GM19463 (cell line): Measurements from ENCODE around the gene SIK1.
"Not testable (repeated sequence)": the region's sequence is repeated elsewhere in the genome, so short reads cannot be mapped to it uniquely, and the experiment has no call there.

ENCODE experiments used
- ATAC-seq: cut with Tn5 transposase; IDR thresholded peaks from one replicate; pipeline ENCODE4 v1.9.1; 2021; ENCODE audit warnings: mild to moderate bottlenecking, moderate library complexity; ENCODE audit not compliant: unreplicated experiment

SIK1 gene

GRCh38 chr21:43398000-43398399, 28.9 kb downstream of the SIK1 start:
- ATAC-seq: not testable (repeated sequence)

GRCh38 chr21:43397439-43397808, 29.5 kb downstream of the SIK1 start:
- ATAC-seq: not testable (repeated sequence)

GRCh38 chr21:43396788-43397438, 30.0 kb downstream of the SIK1 start:
- not testable (repeated sequence) for ATAC-seq

- ATAC-seq: not testable (repeated sequence)
These were observed 43.6 kb downstream of the SIK1 start for GRCh38 chr21:43383351-43383750.

- ATAC-seq: not testable (repeated sequence)
These were observed 44.0 kb downstream of the SIK1 start for GRCh38 chr21:43382902-43383301.

- ATAC-seq: not testable (repeated sequence)
These were observed 45.9 kb downstream of the SIK1 start for GRCh38 chr21:43380852-43381533.

- ATAC-seq: not testable (repeated sequence)
These were observed 46.6 kb downstream of the SIK1 start for GRCh38 chr21:43380337-43380736.

- not testable (repeated sequence) for ATAC-seq
These were observed 47.3 kb downstream of the SIK1 start for GRCh38 chr21:43379626-43380122.

- ATAC-seq: no peak
These were observed 50.5 kb downstream of the SIK1 start for GRCh38 chr21:43376478-43376882.

- no peak for ATAC-seq
These were observed 51.0 kb downstream of the SIK1 start for GRCh38 chr21:43375837-43376477.

- no peak for ATAC-seq
These were observed 51.7 kb downstream of the SIK1 start for GRCh38 chr21:43375006-43375836.

GRCh38 chr21:43374228-43374885, 52.6 kb downstream of the SIK1 start:
- no peak for ATAC-seq

- ATAC-seq: no peak
These were observed 53.3 kb downstream of the SIK1 start for GRCh38 chr21:43373362-43374227.

GRCh38 chr21:43372663-43373361, 54.1 kb downstream of the SIK1 start:
- no peak for ATAC-seq

- ATAC-seq: no peak
These were observed 55.1 kb downstream of the SIK1 start for GRCh38 chr21:43371786-43372185.

GRCh38 chr21:43370888-43371570, 55.9 kb downstream of the SIK1 start:
- no peak for ATAC-seq

GRCh38 chr21:43370091-43370658, 56.8 kb downstream of the SIK1 start:
- ATAC-seq: no peak

GRCh38 chr21:43369596-43370090, 57.3 kb downstream of the SIK1 start:
- no peak for ATAC-seq
